GM21381 (cell line): ENCODE data around the gene VKORC1.
"Not testable (repeated sequence)": the region's sequence is repeated elsewhere in the genome, so short reads cannot be mapped to it uniquely, and the experiment has no call there.

ENCODE experiments used
- ATAC-seq: cut with Tn5 transposase; IDR thresholded peaks from one replicate; pipeline ENCODE4 v1.9.1; 2021; ENCODE audit warnings: mild to moderate bottlenecking, moderate library complexity; ENCODE audit not compliant: unreplicated experiment

VKORC1 gene

GRCh38 chr16:31107465-31107867, 12.9 kb upstream of the VKORC1 start:
- no peak for ATAC-seq

GRCh38 chr16:31106509-31107464, 12.2 kb upstream of the VKORC1 start:
- no peak for ATAC-seq

GRCh38 chr16:31105677-31106213, 11.1 kb upstream of the VKORC1 start:
- ATAC-seq: no peak

- ATAC-seq: not testable (repeated sequence)
These were observed 6.5 kb upstream of the VKORC1 start for GRCh38 chr16:31100876-31101641.

GRCh38 chr16:31099860-31100638, 5.5 kb upstream of the VKORC1 start:
- ATAC-seq: no peak

- ATAC-seq: no peak
These were observed 541 bp downstream of the VKORC1 start for GRCh38 chr16:31094088-31094423.

GRCh38 chr16:31093132-31093703, 1.4 kb downstream of the VKORC1 start:
- no peak for ATAC-seq

- no peak for ATAC-seq
These were observed 2.3 kb downstream of the VKORC1 start for GRCh38 chr16:31092330-31092729.

GRCh38 chr16:31090540-31090939, 4.1 kb downstream of the VKORC1 start:
- ATAC-seq: no peak

- ATAC-seq: no peak
These were observed 5.4 kb downstream of the VKORC1 start for GRCh38 chr16:31089199-31089598.

- ATAC-seq: no peak
These were observed 6.0 kb downstream of the VKORC1 start, which contains the start of gene PRSS53 for GRCh38 chr16:31088459-31089183. PRSS53 (minus strand) TSS chr16:31088943; CDS start chr16:31088809, 134 bp downstream.

GRCh38 chr16:31087971-31088370, 6.6 kb downstream of the VKORC1 start:
- no peak for ATAC-seq

GRCh38 chr16:31087481-31087880, 7.1 kb downstream of the VKORC1 start:
- no peak for ATAC-seq

- no peak for ATAC-seq
These were observed 8.0 kb downstream of the VKORC1 start for GRCh38 chr16:31086629-31086906.

- ATAC-seq: no peak
These were observed 8.5 kb downstream of the VKORC1 start for GRCh38 chr16:31085873-31086628.

GRCh38 chr16:31085411-31085810, 9.2 kb downstream of the VKORC1 start:
- ATAC-seq: no peak

- ATAC-seq: no peak
These were observed 9.9 kb downstream of the VKORC1 start for GRCh38 chr16:31084584-31085302.

- ATAC-seq: no peak
These were observed 10.6 kb downstream of the VKORC1 start for GRCh38 chr16:31083981-31084380.

GRCh38 chr16:31083556-31083955, 11.0 kb downstream of the VKORC1 start:
- ATAC-seq: no peak
